ENCODE results near the gene LAMA1. TPM values are rescaled to one million over a fixed set of nuclear protein-coding genes. Genes with fewer than 3 reads are reported as not detected.

The LAMA1 gene
- total RNA-seq, 1 donor from 2014 or later = 1.4 TPM

GRCh38 chr18:7071600-7071999, 46.0 kb downstream of the LAMA1 start:
- no peak overlapping the region for H3K27ac ChIP-seq
- no peaks in the 10 kb centered on the region for H3K27me3 ChIP-seq
- TF ChIP-seq, protein P1, sequence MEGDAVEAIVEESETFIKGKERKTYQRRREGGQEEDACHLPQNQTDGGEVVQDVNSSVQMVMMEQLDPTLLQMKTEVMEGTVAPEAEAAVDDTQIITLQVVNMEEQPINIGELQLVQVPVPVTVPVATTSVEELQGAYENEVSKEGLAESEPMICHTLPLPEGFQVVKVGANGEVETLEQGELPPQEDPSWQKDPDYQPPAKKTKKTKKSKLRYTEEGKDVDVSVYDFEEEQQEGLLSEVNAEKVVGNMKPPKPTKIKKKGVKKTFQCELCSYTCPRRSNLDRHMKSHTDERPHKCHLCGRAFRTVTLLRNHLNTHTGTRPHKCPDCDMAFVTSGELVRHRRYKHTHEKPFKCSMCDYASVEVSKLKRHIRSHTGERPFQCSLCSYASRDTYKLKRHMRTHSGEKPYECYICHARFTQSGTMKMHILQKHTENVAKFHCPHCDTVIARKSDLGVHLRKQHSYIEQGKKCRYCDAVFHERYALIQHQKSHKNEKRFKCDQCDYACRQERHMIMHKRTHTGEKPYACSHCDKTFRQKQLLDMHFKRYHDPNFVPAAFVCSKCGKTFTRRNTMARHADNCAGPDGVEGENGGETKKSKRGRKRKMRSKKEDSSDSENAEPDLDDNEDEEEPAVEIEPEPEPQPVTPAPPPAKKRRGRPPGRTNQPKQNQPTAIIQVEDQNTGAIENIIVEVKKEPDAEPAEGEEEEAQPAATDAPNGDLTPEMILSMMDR (IDR thresholded peaks at IDR 0.05) = no peak
- ATAC-seq (no peak), DNase-seq (no peak)
- no peaks in the 10 kb centered on the region for H3K36me3 ChIP-seq
- intact Hi-C loops (cut with DNase I) = no loop called here
- H3K9me3 ChIP-seq = no peaks in the 10 kb centered on the region
- no peak overlapping the region for H3K4me3 ChIP-seq
- H3K4me1 ChIP-seq = no peaks in the 10 kb centered on the region

DNA sequence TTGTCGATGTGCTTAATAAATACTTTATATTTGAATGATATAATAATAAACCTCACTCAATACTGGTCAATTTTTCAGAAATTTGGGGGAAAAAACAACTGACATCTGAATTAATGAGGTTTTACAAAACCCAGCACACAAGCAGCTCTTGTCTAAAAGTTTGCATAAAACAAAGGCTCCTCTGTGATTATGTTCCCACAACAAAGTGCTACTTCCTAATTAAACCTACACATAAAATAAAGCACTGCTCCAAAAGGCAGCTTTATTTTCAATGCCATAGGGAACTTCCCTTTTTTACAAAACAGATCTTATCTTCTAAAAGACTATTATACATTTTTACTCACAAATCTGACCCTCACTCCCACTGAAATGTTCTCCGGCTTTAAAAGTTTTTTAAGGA, 47.1 kb downstream of the LAMA1 start:
- Histone ChIP-seq H3K27ac (no peak overlapping the region), H3K27me3 (peaks cover 4% of the 10 kb centered on the region), H3K4me3 (no peak overlapping the region), H3K9me3 (no peaks in the 10 kb centered on the region), H3K4me1 (no peaks in the 10 kb centered on the region), H3K36me3 (no peaks in the 10 kb centered on the region)
- intact Hi-C loops (cut with DNase I) = no loop called here
- TF ChIP-seq, protein P1 (IDR thresholded peaks at IDR 0.05) = no peak
- ATAC-seq (no peak), DNase-seq (no peak)

DNA sequence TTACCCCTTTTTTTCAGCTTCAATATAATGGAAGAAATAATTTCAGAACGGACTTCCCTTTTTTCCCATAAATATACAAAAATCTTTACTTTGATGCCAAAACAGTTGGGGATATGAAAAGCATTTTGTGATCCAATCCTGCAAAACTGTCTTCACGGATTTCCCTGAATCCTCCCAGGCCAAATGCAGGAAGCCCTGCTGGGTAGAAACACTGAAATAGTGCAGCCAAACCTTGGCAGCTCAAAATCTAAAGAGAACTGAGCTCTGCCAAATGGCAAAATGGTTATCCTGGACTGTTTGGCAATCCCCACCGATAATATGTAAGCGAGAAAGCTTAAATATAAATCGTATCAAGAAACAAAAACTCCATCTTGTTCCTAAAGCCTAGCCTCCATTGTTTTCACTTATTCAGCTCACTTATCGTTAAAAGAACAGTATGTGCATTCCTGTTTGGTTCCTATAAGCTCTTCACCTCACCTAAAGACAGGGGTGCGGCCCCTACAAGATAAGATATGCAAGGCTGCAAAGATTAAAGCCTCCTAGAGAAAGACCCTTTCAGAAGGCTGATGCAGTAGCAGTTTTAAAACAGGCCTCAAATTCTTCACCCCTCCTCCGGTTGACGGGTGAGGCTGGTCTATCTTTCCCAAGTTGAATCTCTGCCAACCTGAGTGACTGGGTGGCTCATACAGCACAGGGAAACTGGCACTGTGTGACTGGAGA, 48.6 kb downstream of the LAMA1 start:
- TF ChIP-seq, protein P1 (IDR thresholded peaks at IDR 0.05) = no peak
- Histone ChIP-seq H3K4me3 (no peak overlapping the region), H3K27ac (no peak overlapping the region), H3K36me3 (no peaks in the 10 kb centered on the region), H3K4me1 (no peaks in the 10 kb centered on the region), H3K27me3 (peaks cover 4% of the 10 kb centered on the region), H3K9me3 (no peaks in the 10 kb centered on the region)
- intact Hi-C loops (cut with DNase I) = no loop called here
- DNase-seq (no peak), ATAC-seq (no peak)

DNA sequence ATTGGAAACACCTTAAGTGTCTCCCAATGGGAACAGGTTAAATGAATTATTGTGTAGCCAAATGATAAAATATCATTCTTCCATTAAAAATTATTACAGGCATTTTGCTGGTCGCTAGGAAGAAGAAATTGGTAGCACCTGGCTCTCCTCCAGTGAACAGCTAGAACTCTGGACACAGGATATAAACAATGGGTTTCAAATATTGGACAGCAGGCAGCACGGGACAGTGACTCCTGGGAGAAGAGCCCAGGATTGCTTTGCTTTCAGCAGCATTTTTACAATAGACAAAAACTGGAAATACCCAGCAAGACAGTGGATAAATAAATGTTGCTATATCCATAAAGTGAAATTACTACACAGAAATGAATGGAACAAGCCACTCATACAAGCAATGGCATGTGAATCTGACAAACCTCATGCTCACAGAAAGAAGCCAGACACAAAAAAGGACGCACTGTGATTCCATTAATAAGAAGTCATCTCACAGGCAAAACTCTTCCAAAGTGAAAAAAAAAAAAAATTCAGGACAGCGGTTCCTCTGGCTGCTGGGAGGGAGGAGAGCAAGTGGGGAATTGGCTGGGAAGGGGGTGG, 50.5 kb downstream of the LAMA1 start:
- ATAC-seq = no peak
- intact Hi-C loops (cut with DNase I) = no loop called here

GRCh38 chr18:7065736-7066135, 51.9 kb downstream of the LAMA1 start:
- DNase-seq (no peak), ATAC-seq (no peak)
- intact Hi-C loops (cut with DNase I) = no loop called here
- no peaks in the 10 kb centered on the region for H3K9me3 ChIP-seq
- H3K27ac ChIP-seq = no peak overlapping the region
- TF ChIP-seq, protein P1 (IDR thresholded peaks at IDR 0.05) = no peak
- H3K4me1 ChIP-seq = no peaks in the 10 kb centered on the region
- no peak overlapping the region for H3K4me3 ChIP-seq
- H3K36me3 ChIP-seq = no peaks in the 10 kb centered on the region
- H3K27me3 ChIP-seq = peaks cover 4% of the 10 kb centered on the region

More for the DNA sequence above, 50.5 kb downstream of the LAMA1 start:
- Histone ChIP-seq H3K27me3 (peaks cover 4% of the 10 kb centered on the region), H3K4me1 (no peaks in the 10 kb centered on the region), H3K9me3 (no peaks in the 10 kb centered on the region), H3K4me3 (no peak overlapping the region), H3K36me3 (no peaks in the 10 kb centered on the region), H3K27ac (no peak overlapping the region)
- TF ChIP-seq, protein P1 (IDR thresholded peaks at IDR 0.05) = no peak
- DNase-seq = no peak
